Measurements from ENCODE around the gene MIAT.

Gene MIAT

GRCh38 chr22:26713823-26714449 lies 56.5 kb downstream of the MIAT start:
- FAIRE-seq (no peak), DNase-seq (ENCODE audit: insufficient read length, low spot score) (no peak)
- TF ChIP-seq POU2F2 (IDR thresholded peaks at IDR 0.05; ENCODE audit: low read depth, low read length) (no peak), SPI1 (IDR thresholded peaks at IDR 0.05; ENCODE audit: low read depth, low read length) (no peak), POLR2A (IDR thresholded peaks at IDR 0.05; ENCODE audit: low read depth, low read length) (no peak), POLR2AphosphoS5 (IDR thresholded peaks at IDR 0.05; ENCODE audit: low read depth, low read length) (no peak), PAX5 (IDR thresholded peaks at IDR 0.05; ENCODE audit: insufficient read depth, low read length, severe bottlenecking) (no peak), TAF1 (IDR thresholded peaks at IDR 0.05; ENCODE audit: low read depth, low read length) (no peak)

DNA sequence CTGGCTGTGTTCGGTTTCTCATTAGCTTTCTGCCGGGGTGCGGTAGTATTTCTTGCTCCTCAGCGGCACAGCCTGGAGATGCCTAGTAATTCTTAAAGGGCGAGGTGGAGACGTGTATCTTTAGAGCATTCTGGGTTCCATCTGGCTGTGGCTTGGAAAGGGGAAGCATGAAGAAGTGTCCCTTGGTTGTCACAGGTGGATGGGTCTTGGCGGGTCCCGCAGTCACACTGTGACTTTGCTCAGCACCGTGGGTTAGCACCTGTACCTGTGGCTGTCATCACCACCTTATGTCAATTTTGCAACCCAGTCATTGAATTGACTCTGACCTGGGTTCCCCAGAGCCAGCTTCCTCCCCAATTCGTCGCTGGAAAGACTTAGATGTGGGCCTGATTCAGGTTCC lies 57.6 kb downstream of the MIAT start:
- FAIRE-seq (no peak), DNase-seq (ENCODE audit: insufficient read length, low spot score) (no peak)
- TF ChIP-seq POU2F2 (IDR thresholded peaks at IDR 0.05; ENCODE audit: low read depth, low read length) = no peak
- TF ChIP-seq PAX5 (IDR thresholded peaks at IDR 0.05; ENCODE audit: insufficient read depth, low read length, severe bottlenecking) = no peak
- no peak for TF ChIP-seq POLR2A (IDR thresholded peaks at IDR 0.05; ENCODE audit: low read depth, low read length)
- no peak for TF ChIP-seq POLR2AphosphoS5 (IDR thresholded peaks at IDR 0.05; ENCODE audit: low read depth, low read length)
- TF ChIP-seq SPI1 (IDR thresholded peaks at IDR 0.05; ENCODE audit: low read depth, low read length) = no peak
- no peak for TF ChIP-seq TAF1 (IDR thresholded peaks at IDR 0.05; ENCODE audit: low read depth, low read length)

- TF ChIP-seq SPI1 (IDR thresholded peaks at IDR 0.05; ENCODE audit: low read depth, low read length) (no peak), POLR2A (IDR thresholded peaks at IDR 0.05; ENCODE audit: low read depth, low read length) (no peak), TAF1 (IDR thresholded peaks at IDR 0.05; ENCODE audit: low read depth, low read length) (no peak), POU2F2 (IDR thresholded peaks at IDR 0.05; ENCODE audit: low read depth, low read length) (no peak), POLR2AphosphoS5 (IDR thresholded peaks at IDR 0.05; ENCODE audit: low read depth, low read length) (no peak), PAX5 (IDR thresholded peaks at IDR 0.05; ENCODE audit: insufficient read depth, low read length, severe bottlenecking) (no peak)
- DNase-seq (ENCODE audit: insufficient read length, low spot score) = no peak
- no peak for FAIRE-seq
These were observed 58.1 kb downstream of the MIAT start for GRCh38 chr22:26715392-26715936.

DNA sequence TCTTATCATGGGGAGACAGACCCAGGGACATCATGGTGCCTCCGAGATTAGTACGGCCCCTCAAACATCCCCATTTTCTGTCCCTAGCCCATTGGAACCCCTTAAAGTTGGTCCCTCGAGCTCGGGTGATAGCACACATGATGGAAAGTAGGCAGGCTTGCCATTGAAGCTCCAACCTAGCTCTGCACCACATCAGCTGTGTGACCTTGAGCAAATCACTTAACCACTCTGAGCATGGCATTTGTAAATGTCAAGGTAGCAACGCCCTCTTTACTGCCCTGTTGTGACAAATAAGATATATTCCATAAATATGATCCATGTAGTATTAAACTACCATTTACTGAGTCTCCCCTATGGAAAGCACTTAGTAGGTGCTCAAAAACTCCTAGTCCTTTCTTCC lies 61.1 kb downstream of the MIAT start:
- no peak for TF ChIP-seq POLR2AphosphoS5 (IDR thresholded peaks at IDR 0.05; ENCODE audit: low read depth, low read length)
- FAIRE-seq = no peak
- DNase-seq (ENCODE audit: insufficient read length, low spot score) = no peak

- DNase-seq (ENCODE audit: insufficient read length, low spot score) = no peak
- no peak for FAIRE-seq
- TF ChIP-seq POLR2A (IDR thresholded peaks at IDR 0.05; ENCODE audit: low read depth, low read length) (no peak), POLR2AphosphoS5 (IDR thresholded peaks at IDR 0.05; ENCODE audit: low read depth, low read length) (no peak), SPI1 (IDR thresholded peaks at IDR 0.05; ENCODE audit: low read depth, low read length) (no peak), TAF1 (IDR thresholded peaks at IDR 0.05; ENCODE audit: low read depth, low read length) (no peak), POU2F2 (IDR thresholded peaks at IDR 0.05; ENCODE audit: low read depth, low read length) (no peak), PAX5 (IDR thresholded peaks at IDR 0.05; ENCODE audit: insufficient read depth, low read length, severe bottlenecking) (no peak)
These were observed 61.5 kb downstream of the MIAT start for GRCh38 chr22:26718905-26719304.

- FAIRE-seq (no peak), DNase-seq (ENCODE audit: insufficient read length, low spot score) (no peak)
- no peak for TF ChIP-seq SPI1 (IDR thresholded peaks at IDR 0.05; ENCODE audit: low read depth, low read length)
- TF ChIP-seq POU2F2 (IDR thresholded peaks at IDR 0.05; ENCODE audit: low read depth, low read length) = no peak
- no peak for TF ChIP-seq POLR2AphosphoS5 (IDR thresholded peaks at IDR 0.05; ENCODE audit: low read depth, low read length)
- no peak for TF ChIP-seq TAF1 (IDR thresholded peaks at IDR 0.05; ENCODE audit: low read depth, low read length)
- no peak for TF ChIP-seq PAX5 (IDR thresholded peaks at IDR 0.05; ENCODE audit: insufficient read depth, low read length, severe bottlenecking)
- TF ChIP-seq POLR2A (IDR thresholded peaks at IDR 0.05; ENCODE audit: low read depth, low read length) = no peak
These were observed 64.8 kb downstream of the MIAT start for GRCh38 chr22:26722159-26722558.

- TF ChIP-seq POLR2A (IDR thresholded peaks at IDR 0.05; ENCODE audit: low read depth, low read length) = no peak
- TF ChIP-seq POLR2AphosphoS5 (IDR thresholded peaks at IDR 0.05; ENCODE audit: low read depth, low read length) = no peak
- TF ChIP-seq PAX5 (IDR thresholded peaks at IDR 0.05; ENCODE audit: insufficient read depth, low read length, severe bottlenecking) = no peak
- no peak for TF ChIP-seq SPI1 (IDR thresholded peaks at IDR 0.05; ENCODE audit: low read depth, low read length)
- TF ChIP-seq POU2F2 (IDR thresholded peaks at IDR 0.05; ENCODE audit: low read depth, low read length) = no peak
- TF ChIP-seq TAF1 (IDR thresholded peaks at IDR 0.05; ENCODE audit: low read depth, low read length) = no peak
These were observed 67.0 kb downstream of the MIAT start for GRCh38 chr22:26724414-26724813.

GRCh38 chr22:26725012-26725676 lies 67.8 kb downstream of the MIAT start:
- no peak for TF ChIP-seq SPI1 (IDR thresholded peaks at IDR 0.05; ENCODE audit: low read depth, low read length)
- no peak for TF ChIP-seq POU2F2 (IDR thresholded peaks at IDR 0.05; ENCODE audit: low read depth, low read length)
- TF ChIP-seq TAF1 (IDR thresholded peaks at IDR 0.05; ENCODE audit: low read depth, low read length) = no peak
- TF ChIP-seq POLR2A (IDR thresholded peaks at IDR 0.05; ENCODE audit: low read depth, low read length) = no peak
- no peak for TF ChIP-seq PAX5 (IDR thresholded peaks at IDR 0.05; ENCODE audit: insufficient read depth, low read length, severe bottlenecking)
- FAIRE-seq = no peak
- DNase-seq (ENCODE audit: insufficient read length, low spot score) = no peak

More at GRCh38 chr22:26724414-26724813, 67.0 kb downstream of the MIAT start:
- FAIRE-seq = no peak
- DNase-seq (ENCODE audit: insufficient read length, low spot score) = no peak

All from GM12891 (cell line).